Astrocyte (in vitro differentiated cells and primary cell): ENCODE data around the gene SUPT4H1. TPM values are rescaled to one million over a fixed set of nuclear protein-coding genes. Genes with fewer than 3 reads are reported as not detected.

ENCODE experiments used
- DNase-seq: peaks from one replicate; pipeline ENCODE4 v3.0.0-alpha.2; 2010; ENCODE audit warnings: low read depth
- FAIRE-seq: peaks from 2 replicates; lab custom pipeline; 2011; peaks lifted over from hg19 to GRCh38; lab: Jason Lieb, UNC
- H2AFZ ChIP-seq: 2 replicates; pipeline ENCODE4 v1.6.0; 2012; ENCODE audit warnings: low read depth, low read length, inconsistent platforms
- H3K27ac ChIP-seq: 2 replicates; pipeline ENCODE4 v1.5.1; 2011; ENCODE audit warnings: low read depth, low read length, inconsistent platforms
- H3K27me3 ChIP-seq: 2 replicates; pipeline ENCODE4 v1.6.0; 2011; ENCODE audit warnings: low read length, inconsistent platforms; ENCODE audit not compliant: insufficient read depth
- H3K36me3 ChIP-seq: 2 replicates; pipeline ENCODE4 v1.5.1; 2011; ENCODE audit warnings: low read length, inconsistent platforms; ENCODE audit not compliant: insufficient read depth
- H3K4me1 ChIP-seq: 2 replicates; pipeline ENCODE4 v1.5.1; 2011; ENCODE audit warnings: low read length, inconsistent platforms; ENCODE audit not compliant: insufficient read depth
- H3K4me2 ChIP-seq: 2 replicates; pipeline ENCODE4 v1.6.0; 2012; ENCODE audit warnings: low read length, inconsistent platforms
- H3K4me3 ChIP-seq: 2 replicates; pipeline ENCODE4 v1.5.1; 2011; ENCODE audit warnings: low read depth, mild to moderate bottlenecking, low read length, inconsistent platforms; ENCODE audit not compliant: insufficient read depth
- H3K79me2 ChIP-seq: 2 replicates; pipeline ENCODE4 v1.6.0; 2012; ENCODE audit warnings: mild to moderate bottlenecking, low read length, inconsistent platforms; ENCODE audit not compliant: insufficient read depth
- H3K9ac ChIP-seq: 2 replicates; pipeline ENCODE4 v1.6.0; 2012; ENCODE audit warnings: mild to moderate bottlenecking, low read length, inconsistent platforms
- H3K9me3 ChIP-seq: 2 replicates; pipeline ENCODE4 v1.5.1; 2012; ENCODE audit warnings: low read depth, mild to moderate bottlenecking, low read length, inconsistent platforms; ENCODE audit not compliant: insufficient read depth
- H4K20me1 ChIP-seq: 2 replicates; pipeline ENCODE4 v1.6.0; 2012; ENCODE audit warnings: low read length, inconsistent platforms; ENCODE audit not compliant: insufficient read depth
- H3K27ac Mint-ChIP-seq: one replicate; pipeline ENCODE4 v1.8.0; 2021; ENCODE audit warnings: mild to moderate bottlenecking, mixed read lengths; ENCODE audit not compliant: unreplicated experiment
- H3K27me3 Mint-ChIP-seq: one replicate; pipeline ENCODE4 v1.8.0; 2021; ENCODE audit warnings: low read depth, mixed read lengths; ENCODE audit not compliant: unreplicated experiment
- H3K36me3 Mint-ChIP-seq: one replicate; pipeline ENCODE4 v1.8.0; 2021; ENCODE audit warnings: low read depth, mixed read lengths; ENCODE audit not compliant: unreplicated experiment
- H3K4me1 Mint-ChIP-seq: one replicate; pipeline ENCODE4 v1.8.0; 2021; ENCODE audit warnings: low read depth, mixed read lengths; ENCODE audit not compliant: unreplicated experiment
- H3K4me3 Mint-ChIP-seq: one replicate; pipeline ENCODE4 v1.8.0; 2021; ENCODE audit warnings: mild to moderate bottlenecking, moderate library complexity, mixed read lengths; ENCODE audit not compliant: unreplicated experiment
- H3K9me3 Mint-ChIP-seq: one replicate; pipeline ENCODE4 v1.8.0; 2021; ENCODE audit warnings: mild to moderate bottlenecking, mixed read lengths; ENCODE audit not compliant: unreplicated experiment
- EZH2 ChIP-seq: IDR thresholded peaks from 2 replicates; pipeline ENCODE4 v1.6.1; 2012; ENCODE audit warnings: mild to moderate bottlenecking, low read length, inconsistent platforms; ENCODE audit not compliant: insufficient read depth
- total RNA-seq: library from RNA; stranded (reverse); gene quantifications from 2 replicates; pipeline ENCODE4 v1.2.1, GENCODE V29; 2021
- TF ChIP-seq, protein P1 (sequence below): IDR thresholded peaks from 2 replicates; pipeline ENCODE4 v1.5.1; 2011; ENCODE audit warnings: low read depth, mild to moderate bottlenecking, inconsistent platforms, low read length, moderate library complexity; ENCODE audit not compliant: insufficient read depth

Gene SUPT4H1
- total RNA-seq, 1 donor from 2014 or later = 108 TPM

DNA sequence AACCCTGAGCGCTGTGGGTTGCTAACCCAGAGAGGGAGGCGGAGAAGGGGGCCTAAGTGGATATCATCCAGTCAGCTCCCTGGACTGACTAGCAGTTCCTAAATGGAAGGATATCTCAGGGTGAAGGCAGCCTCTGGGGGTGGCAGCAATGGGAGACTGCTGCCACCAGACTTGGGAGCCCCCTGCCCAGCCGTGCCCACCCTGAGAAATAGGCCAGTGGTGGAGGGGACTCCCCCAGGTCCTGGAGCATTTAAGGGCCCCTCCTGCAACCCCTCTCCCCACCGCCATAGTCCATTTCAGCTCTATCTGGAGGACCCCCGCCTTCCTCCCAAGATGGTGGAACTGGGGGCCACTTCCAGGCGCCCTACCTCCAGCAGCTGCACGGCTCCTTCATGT lies 31.8 kb downstream of the SUPT4H1 start:
- H3K79me2 ChIP-seq = no peaks in the 10 kb centered on the region
- H2AFZ ChIP-seq = no peak overlapping the region
- FAIRE-seq = no peak
- H3K9me3 Mint-ChIP-seq = no peaks in the 10 kb centered on the region
- peaks cover 41% of the 10 kb centered on the region for H3K27me3 Mint-ChIP-seq
- no peak overlapping the region for H3K4me3 ChIP-seq
- TF ChIP-seq, protein P1, sequence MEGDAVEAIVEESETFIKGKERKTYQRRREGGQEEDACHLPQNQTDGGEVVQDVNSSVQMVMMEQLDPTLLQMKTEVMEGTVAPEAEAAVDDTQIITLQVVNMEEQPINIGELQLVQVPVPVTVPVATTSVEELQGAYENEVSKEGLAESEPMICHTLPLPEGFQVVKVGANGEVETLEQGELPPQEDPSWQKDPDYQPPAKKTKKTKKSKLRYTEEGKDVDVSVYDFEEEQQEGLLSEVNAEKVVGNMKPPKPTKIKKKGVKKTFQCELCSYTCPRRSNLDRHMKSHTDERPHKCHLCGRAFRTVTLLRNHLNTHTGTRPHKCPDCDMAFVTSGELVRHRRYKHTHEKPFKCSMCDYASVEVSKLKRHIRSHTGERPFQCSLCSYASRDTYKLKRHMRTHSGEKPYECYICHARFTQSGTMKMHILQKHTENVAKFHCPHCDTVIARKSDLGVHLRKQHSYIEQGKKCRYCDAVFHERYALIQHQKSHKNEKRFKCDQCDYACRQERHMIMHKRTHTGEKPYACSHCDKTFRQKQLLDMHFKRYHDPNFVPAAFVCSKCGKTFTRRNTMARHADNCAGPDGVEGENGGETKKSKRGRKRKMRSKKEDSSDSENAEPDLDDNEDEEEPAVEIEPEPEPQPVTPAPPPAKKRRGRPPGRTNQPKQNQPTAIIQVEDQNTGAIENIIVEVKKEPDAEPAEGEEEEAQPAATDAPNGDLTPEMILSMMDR = no peak
- no peak for TF ChIP-seq EZH2
- H3K4me2 ChIP-seq = no peak overlapping the region
- no peak overlapping the region for H3K4me3 Mint-ChIP-seq
- H4K20me1 ChIP-seq = no peaks in the 10 kb centered on the region
- H3K4me1 Mint-ChIP-seq = no peaks in the 10 kb centered on the region
- H3K36me3 Mint-ChIP-seq = peaks cover 3% of the 10 kb centered on the region
- no peaks in the 10 kb centered on the region for H3K36me3 ChIP-seq
- H3K9me3 ChIP-seq = no peaks in the 10 kb centered on the region
- no peak overlapping the region for H3K27ac Mint-ChIP-seq
- peaks cover 4% of the 10 kb centered on the region for H3K27me3 ChIP-seq
- H3K9ac ChIP-seq = no peak overlapping the region
- peaks cover 11% of the 10 kb centered on the region for H3K4me1 ChIP-seq
- no peak for DNase-seq
- no peak overlapping the region for H3K27ac ChIP-seq

- peak overlapping the region; percentile 41 for H3K27ac Mint-ChIP-seq
Observed at GRCh38 chr17:58319173-58320162, 32.5 kb downstream of the SUPT4H1 start.

More at GRCh38 chr17:58319173-58320162, 32.5 kb downstream of the SUPT4H1 start:
- H3K4me1 Mint-ChIP-seq = no peaks in the 10 kb centered on the region
- H3K4me1 ChIP-seq = peaks cover 6% of the 10 kb centered on the region
- no peaks in the 10 kb centered on the region for H3K9me3 ChIP-seq
- H3K27ac ChIP-seq = no peak overlapping the region
- H3K4me3 Mint-ChIP-seq = no peak overlapping the region
- H3K27me3 ChIP-seq = no peaks in the 10 kb centered on the region
- no peaks in the 10 kb centered on the region for H3K36me3 ChIP-seq
- H3K27me3 Mint-ChIP-seq = peaks cover 38% of the 10 kb centered on the region
- no peak overlapping the region for H2AFZ ChIP-seq
- no peaks in the 10 kb centered on the region for H3K79me2 ChIP-seq
- no peaks in the 10 kb centered on the region for H3K9me3 Mint-ChIP-seq
- TF ChIP-seq, protein P1 = no peak
- no peak for TF ChIP-seq EZH2
- peaks cover 3% of the 10 kb centered on the region for H3K36me3 Mint-ChIP-seq
- DNase-seq (no peak), FAIRE-seq (no peak)
- no peak overlapping the region for H3K9ac ChIP-seq
- no peak overlapping the region for H3K4me2 ChIP-seq
- H4K20me1 ChIP-seq = no peaks in the 10 kb centered on the region
- no peak overlapping the region for H3K4me3 ChIP-seq
